Measurements from ENCODE around the gene ANAPC13.

The ANAPC13 gene, protein sequence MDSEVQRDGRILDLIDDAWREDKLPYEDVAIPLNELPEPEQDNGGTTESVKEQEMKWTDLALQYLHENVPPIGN

DNA sequence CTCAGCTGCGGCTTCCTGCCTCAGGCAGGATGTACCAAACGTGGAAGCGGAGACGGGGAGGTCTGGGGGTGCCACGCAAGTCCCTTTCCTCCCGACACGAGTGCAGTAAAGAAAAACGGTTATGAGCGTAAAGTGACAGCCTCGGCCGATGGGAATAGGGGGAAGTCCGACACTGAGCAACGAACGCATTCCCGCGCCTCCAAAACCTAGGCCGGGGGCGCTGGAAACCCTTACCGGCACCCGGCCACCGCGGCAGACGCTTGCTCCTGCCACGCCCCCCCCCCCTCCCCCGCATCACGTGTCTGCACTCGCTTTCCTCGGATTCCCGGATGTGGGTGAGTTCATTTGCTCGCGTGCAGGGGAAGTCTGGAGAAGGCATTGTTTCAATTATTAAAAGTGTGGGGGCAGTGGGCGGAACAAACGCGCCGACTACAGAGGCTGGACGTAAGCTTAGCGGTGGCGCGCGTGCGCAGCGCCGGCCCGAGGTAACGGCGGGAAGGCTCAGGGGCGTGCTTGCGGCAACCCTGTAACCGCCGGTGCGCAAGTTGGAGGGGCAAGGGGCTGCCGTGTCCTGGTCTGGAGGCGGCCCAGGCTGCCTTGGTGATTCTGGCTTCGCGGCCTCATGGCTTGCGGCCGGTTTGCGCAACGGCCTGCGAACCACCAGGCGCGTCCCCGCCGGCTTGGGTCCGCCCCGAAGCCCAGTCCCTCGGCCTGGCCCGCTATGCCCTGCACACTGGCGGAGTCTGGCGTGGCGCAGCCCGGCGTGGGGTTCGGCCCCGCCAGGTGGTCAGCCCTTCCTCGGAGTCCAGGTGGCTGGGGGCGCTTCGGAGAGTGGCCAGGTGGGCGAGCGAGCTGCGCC is at the start of gene ANAPC13, which contains the start of gene CEP63:
Gene ANAPC13 (minus strand): TSS at position 268 of the 859 bp plus-strand sequence. CDS start 3,081 bp downstream, outside the sequence.
Gene CEP63 (plus strand): TSS at position 340 of the 859 bp plus-strand sequence. CDS start 9,264 bp downstream, outside the sequence.
- peak; percentile 96 for DNase-seq (ENCODE audit: low spot score)

DNA sequence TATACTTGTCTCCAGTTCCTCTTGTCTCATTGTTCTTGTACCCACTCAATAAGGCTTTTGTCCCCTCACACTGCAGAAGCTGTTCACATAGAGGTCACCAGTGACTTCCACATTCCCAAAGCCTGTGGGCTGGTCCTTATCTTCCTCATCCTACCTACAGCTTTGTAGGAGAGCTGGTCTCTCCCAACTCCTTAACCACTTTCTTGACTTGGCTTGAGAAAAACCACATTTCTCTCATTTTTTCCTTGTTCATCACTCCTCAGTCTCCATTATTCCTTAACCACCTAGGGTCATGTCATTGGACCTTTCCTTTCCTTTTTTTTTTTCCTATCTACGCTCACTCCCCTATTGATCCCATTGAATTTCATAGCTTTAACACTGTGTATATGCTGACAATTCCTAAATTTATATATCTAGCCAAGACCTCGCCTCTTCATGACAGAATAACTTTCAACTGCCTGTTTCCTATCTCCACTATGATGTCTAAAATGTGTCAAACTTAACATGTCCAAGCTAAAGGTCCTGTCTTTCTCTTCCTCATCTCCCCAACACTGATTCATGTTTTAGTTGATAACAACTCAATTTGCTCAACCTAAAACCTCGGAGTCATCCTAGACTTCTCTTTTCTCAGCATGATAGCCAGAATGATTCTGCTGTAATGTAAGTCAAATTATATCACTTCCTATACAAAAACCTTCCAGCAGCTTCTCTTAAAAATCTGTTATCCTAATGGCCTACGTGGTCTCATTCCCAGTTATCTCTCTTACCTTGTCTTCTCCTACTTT is 49.6 kb upstream of the ANAPC13 start:
- DNase-seq (ENCODE audit: low spot score), result no peak

DNA sequence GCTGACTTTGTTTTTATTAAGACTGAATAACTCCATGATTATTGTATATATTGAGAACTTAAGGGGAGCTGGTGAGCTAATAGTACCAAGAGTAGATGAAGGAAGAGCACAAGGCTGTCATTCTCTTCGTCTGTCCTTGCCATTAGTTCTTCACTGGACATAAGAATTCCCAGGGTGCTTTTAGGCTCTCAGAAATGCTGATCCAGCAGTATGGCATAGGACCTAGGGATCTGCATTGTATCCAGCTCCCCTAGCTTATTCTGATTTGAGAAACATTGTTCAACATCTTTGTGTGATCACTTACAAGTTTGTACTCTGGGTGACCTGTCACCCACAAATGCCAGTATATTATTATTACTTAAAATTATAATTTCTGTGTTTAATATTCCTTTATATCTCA is 47.7 kb upstream of the ANAPC13 start:
- no peak for DNase-seq (ENCODE audit: low spot score)

DNA sequence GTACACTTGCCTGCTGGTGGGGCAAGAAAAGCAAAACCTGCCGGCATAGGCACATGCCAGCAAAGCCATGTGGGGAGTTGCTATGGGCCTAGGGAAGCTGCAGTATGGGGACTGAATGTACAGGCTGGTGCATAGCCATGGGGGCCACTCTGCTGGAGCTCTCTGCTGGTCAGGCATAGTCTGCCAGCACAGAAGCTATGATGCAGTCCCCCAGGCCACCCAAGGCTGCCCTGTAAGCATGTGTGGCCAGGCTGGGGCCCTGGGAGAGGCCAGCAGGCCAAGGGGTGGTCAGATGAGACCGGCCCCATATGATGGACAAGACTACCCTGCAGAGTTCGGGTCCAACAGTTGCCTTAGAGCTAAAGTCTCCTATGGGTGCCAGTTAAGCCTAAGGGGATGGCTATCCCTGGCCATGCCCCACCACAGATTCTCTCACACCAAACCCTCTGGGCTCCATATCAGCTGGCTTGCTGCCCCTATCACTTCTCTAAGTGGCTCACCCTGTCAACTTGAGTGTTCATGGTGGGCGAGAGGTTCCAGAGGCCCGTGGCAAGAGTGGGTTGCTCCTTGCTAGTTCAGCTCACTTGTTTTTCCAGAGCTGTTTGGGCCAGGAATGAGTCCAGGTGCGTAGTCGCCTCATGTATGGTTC is 41.9 kb upstream of the ANAPC13 start:
- no peak for DNase-seq (ENCODE audit: low spot score)

DNA sequence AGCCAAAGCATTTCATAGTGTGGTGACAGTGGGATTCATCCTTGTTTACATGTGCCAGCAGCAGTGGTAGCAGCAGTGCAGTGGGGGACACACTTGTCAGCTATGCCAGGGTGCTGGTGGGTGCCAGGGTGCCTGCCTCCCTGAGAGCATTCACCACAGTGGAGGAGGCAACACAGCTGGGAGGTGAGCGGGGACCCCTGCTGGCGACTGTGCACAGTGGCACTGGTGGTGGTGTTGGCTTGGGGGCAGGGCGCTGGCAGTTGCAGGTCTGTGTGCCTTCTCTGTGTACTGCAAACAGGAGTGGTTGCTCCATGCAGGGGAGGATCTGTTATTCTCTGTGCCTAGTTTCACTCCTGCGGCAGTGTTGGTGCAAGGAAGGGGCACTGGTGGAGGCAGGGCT is 41.3 kb upstream of the ANAPC13 start:
- DNase-seq (ENCODE audit: low spot score), result no peak

DNA sequence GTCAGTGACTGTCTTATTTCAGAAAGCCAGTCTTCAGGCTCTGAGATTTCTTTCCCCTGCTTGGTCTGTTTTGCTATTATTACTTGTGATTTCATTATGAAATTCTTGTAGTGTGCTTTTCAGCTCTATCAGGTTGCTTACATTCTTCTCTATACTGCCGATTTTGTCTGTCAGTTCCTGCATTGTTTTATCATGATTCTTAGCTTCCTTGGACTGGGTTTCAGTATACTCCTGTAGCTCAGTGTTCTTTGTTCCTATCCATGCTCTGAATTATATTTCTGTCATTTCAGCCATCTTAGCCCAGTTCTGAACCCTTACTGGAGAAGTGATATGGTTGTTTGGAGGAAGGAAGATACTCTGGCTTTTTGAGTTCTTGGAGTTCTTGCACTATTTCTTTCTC is 40.5 kb upstream of the ANAPC13 start:
- DNase-seq (ENCODE audit: low spot score), result no peak

DNA sequence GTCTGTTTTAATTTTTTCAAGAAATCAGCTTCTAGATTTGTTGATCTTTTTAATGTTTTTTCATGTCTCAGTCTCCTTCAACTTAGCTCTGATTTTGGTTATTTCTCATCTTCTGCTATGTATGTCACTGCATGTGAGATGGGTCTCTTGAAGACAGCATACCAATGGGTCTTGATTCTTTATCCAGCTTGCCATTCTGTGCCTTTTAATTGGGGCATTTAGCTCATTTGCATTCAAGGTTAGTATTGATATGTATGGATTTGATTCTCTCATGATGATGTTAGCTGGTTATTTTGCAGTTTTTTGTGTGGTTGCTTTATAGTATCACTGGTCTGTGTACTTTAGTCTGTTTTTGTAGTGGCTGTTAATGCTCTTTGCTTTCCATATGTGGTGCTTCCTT is 39.5 kb upstream of the ANAPC13 start:
- no peak for DNase-seq (ENCODE audit: low spot score)

DNA sequence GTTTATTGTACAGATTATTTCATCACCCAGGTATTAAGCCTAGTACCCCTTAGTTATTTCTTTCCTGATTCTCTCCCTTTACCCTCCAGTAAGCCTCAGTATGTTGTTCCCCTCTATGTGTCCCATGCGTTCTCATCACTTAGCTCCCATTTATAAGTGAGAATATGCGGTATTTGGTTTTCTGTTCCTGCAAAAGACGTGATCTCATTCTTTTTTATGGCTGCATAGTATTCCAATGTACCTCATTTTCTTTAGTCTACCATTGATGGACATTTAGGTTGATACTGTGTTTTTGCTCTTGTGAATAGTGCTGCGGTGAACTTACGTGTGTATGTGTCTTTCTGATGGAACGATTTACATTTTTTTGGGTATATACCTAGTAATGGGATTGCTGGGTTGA is 36.8 kb upstream of the ANAPC13 start:
- DNase-seq (ENCODE audit: low spot score), result no peak

DNA sequence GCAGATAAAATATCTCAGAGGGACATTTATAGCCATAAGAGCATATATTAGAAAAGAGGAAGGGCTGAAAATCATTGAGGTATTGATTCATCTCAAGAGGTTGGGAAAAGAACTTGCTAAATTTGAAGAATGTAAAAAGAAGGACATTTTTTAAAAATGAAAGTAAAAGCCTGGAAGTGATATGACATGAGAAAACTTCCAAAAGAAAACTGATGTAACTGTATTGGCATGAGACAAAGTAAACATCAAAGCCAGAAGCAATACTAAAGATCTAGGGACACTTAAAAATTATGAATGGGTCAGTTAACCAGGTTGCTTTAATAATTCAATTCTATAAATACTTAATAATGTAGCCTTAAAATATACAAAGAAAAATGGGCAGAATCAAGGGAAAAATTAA is 32.0 kb upstream of the ANAPC13 start:
- DNase-seq (ENCODE audit: low spot score), result no peak

DNA sequence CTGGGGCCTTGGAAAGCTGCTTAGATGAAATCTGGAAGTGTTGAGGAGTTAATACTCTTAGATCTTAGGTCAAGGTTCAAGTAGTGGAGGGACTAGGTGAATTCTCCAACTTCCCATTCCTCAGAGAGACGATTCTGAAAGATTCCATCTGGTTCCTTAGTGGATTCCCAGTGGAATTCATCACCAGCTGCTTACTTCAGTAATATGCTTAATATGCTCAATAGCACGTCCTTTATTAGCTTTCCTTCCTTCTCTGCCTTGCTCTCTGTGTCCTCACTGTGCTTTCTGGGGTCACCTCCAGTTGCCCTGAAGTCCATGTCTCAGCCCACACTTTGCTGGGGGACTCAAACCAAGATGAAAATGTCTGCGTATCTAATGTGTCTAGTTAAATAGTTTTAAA is 31.1 kb upstream of the ANAPC13 start:
- DNase-seq (ENCODE audit: low spot score), result no peak

DNA sequence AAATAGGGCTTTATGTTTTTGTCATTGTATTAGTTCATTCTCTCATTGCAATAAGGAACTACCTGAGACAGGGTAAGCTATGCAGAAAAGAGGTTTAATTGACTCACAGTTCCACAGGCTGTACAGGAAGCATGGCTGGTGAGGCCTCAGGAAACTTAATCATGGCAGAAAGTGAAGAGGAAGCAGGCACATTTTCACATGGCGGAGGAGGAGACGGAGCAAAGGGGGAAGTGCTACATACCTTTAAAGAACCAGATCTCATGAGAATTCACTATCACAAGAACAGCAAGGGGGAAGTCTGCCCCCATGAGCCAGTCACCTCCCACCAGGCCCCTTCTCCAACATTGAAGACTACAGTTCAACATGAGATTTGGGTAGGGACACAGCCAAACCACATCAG is 25.7 kb upstream of the ANAPC13 start:
- no peak for DNase-seq (ENCODE audit: low spot score)

DNA sequence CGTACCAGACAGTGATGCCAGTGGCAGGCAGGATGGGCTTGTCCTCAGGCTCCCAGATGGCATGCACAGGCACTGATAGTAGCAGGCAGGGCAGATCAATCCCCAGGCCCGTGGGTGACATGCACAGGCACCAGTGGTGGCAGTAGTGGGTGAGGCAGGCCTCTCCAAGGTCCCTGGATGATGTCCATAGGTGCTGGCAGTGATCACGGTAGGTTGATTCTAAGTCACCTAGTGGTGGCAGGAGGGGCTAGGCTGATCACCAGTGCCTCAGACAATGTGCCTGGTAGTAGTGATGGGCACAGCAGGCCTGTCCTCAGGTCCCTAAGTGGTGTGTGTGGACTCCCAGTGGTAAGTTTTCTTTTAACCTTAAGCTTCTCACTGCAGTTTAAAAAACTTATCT is 19.7 kb upstream of the ANAPC13 start:
- DNase-seq (ENCODE audit: low spot score), result no peak

DNA sequence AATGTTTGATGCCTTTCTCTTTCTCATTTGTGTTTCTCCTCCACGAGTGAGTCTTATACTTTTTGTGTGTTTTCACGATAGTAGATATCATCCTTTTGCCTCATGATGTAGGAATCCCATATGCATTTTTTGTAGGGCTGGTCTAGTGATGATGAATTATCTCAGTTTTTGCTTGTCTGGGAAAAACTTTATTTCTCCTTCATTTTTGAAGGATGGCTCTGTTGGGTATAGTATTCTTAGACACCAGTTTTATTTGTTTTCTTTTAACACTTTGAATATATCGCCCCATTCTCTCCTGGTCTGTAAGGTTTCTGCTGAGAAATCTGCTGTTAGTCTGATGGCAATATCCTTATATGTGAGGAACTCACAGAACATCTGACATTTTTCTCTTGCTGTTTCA is 18.3 kb upstream of the ANAPC13 start:
- DNase-seq (ENCODE audit: low spot score), result no peak

DNA sequence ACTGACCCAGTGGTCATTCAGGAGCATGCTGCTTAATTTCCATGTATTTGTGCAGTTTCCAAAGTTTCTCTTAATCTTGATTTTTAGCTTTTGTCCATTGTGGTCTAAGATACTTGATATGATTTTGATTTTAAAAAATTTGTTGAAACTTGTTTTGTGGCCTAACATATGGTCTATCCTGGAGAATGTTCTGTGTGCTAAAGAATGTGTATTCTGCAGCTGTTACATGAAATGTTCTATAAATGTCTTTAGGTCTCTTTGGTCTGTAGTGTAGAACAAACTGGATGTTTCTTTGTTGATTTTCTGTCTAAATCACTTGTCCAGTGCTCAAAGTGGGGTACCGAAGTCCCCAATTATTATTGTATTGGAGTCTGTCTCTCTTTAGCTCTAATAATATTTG is 17.5 kb upstream of the ANAPC13 start:
- DNase-seq (ENCODE audit: low spot score), result no peak

DNA sequence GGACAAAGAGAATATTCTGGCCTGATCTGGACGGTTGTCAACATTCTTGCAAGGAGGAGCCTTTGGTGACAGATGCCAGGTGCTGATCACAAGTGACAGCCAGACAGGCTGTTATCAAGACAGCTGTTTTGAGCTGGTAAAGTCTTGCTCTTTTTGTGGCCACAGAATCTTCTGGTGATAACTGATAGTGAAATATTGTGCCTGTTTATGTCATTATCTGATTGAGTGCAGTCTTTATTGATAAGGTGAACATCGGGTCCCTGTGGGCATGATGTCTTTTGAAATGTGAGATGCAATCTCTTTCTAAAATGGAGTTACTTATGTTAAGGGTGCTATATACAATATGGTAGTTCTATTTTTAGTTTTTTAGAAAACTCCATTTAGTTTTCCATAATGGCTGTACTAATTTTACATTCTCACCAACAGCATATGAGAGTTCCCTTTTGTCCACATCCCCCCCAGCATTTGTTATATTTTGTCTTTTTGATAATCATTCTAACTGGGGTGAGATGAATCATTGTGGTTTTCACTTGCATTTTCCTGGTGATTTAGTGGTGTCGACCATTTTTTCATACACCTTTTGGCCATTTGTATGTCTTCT is 10.8 kb upstream of the ANAPC13 start:
- DNase-seq (ENCODE audit: low spot score), result peak; percentile 38

DNA sequence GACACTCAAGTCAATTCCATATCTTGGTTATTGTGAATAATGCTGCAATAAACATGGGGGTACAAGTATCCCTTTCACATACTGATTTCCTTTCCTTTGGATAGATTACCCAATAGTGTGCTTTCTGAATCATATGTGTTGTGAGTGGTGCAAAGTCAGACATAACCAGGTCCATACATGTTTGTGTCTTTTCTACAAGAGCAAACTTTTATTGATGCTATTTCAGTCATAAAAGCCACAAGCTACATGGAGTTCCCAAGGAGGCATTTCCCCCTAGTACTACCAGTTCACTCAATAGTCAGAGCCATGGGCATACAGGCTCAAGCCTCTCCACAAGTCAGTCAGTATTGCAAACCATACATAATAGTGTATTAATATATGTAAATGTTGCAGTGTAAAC is 10.2 kb upstream of the ANAPC13 start:
- no peak for DNase-seq (ENCODE audit: low spot score)

DNA sequence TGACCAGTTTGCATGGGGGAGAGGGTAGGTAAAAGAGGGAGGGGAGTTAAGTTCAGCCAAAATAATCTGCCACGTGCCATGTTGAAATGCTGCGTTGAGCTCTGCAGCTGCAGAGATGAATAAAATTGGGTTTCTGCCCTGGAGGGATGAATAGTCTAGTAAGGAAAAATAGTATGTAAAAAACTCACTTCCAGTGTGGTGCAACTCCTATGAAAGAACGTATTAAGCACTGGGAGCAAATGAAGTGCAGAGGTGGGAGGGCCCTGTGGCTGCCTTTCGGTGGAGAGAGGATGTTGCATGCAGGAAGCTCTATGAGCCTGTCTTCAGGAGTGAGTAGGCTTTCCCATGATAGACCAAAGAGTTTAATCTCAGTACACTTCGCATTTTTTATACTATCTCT is 8.7 kb upstream of the ANAPC13 start:
- DNase-seq (ENCODE audit: low spot score), result no peak

DNA sequence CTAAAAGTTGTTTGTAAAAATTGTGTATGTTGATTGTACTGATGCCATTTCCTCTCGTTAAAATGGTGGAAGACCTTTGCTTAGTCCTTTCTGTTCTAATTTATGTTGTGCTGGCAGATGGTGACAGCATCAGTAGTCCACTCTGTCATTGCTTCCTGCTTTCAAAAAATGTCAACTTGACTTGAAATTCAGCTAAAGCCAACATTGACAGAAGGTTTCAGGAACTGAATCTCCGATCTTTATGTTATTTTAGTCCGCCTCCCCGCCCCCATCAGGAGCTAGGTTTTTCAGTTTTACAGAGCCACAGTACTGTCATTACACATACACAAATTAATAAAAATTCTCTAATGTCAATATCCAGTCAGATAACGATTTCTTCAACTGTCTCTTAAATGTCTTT is 1.6 kb upstream of the ANAPC13 start:
- peak; percentile 11 for DNase-seq (ENCODE audit: low spot score)

DNA sequence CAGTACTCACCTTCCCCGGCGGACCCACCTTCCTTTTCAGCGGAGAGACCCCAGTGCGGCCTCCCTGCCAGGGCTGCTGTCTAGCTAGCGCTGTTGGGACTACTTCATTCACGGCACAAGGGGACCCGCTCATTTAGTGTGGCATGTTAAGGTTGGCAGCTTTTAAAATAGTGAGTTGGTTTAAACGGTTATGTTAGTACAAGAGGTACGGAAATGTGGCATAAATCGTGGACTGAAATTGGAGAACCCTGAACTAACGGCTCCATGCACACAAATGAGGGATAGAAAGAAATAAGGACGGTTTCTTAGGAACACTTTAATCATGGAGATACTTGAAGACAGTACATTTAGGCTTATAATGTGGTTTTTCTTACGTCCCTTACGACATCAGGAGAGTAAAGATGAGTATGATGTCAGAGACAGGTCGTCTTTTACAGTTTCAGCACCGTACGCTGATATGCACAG is 824 bp upstream of the ANAPC13 start:
- peak; percentile 19 for DNase-seq (ENCODE audit: low spot score)

DNA sequence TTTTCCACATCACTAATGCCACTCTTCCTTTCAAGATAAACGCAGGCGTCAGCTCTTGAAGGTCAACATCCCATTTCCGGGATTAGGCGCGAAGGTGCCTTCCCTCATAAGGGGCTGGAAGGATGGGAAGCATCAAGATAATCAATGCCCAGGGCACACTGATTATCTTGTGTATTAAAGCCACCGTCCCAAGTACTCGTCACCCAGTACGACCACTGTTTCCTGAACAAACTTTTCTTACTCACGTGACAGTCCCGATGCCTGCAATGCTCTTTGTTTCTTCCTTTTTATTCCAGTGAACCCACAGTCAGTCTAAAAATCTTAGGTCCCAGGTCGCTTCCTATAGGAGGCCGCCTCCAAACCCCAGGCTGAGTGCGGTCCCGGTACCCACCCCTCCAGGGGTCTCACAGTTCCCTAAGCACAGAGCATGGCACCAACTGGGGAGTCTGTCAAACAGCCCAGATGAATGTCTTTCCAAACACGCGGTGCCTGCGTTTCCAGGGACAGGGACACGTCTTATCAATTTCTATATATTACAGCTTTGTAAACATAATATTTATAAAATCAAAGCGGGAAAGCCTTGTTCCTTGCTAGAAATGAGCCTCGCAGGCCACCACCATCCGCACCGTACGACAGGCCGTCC is 589 bp downstream of the ANAPC13 start:
- no peak for DNase-seq (ENCODE audit: low spot score)

DNA sequence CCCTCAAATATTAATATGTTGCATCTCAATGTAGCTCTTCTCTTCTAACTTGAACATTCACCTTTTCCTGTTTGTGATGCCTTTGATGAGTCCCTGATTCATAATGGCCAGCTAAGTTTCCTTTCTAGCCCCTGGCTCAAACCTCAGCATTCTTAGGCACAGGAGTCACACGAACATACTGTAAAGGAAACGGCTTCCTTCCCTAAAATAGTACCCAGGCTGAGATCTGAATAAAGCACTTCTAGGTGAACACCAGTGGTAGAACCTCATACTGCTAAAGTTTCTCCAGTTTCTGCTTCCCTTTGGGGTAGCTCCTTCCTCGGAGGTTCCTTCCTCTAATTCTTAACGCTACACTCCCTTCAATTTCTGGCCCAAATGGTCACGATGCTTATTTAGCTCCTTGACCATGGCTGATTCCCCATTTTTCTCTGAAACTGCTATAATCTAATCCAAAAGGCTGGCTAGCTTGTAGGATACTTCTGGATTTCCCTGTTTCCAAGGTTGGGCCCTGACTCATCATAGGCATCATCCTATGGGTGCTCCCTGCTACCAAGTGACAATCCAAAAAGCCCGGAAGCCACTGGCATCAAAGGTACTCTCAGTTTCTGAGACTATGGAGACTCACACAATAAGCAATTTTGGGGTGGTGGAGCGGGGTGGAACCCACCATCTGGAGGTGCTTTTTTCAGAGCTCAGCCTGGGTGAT is 2.4 kb downstream of the ANAPC13 start:
- DNase-seq (ENCODE audit: low spot score), result no peak

Measured in activated CD4-positive, alpha-beta T cell treated with anti-CD3 and anti-CD28 coated beads, Interleukin-2, Interleukin-4, amounts not matched to agents 100 ng/mL and 50 ng/mL, durations not matched to agents 16 hours and 8 hours (primary cell).